GM19043 (cell line): ENCODE data around the gene SYCE3.

ENCODE experiments used
- ATAC-seq: cut with Tn5 transposase; IDR thresholded peaks from one replicate; pipeline ENCODE4 v1.9.1; 2021; ENCODE audit warnings: low read depth; ENCODE audit not compliant: unreplicated experiment

The SYCE3 gene

DNA sequence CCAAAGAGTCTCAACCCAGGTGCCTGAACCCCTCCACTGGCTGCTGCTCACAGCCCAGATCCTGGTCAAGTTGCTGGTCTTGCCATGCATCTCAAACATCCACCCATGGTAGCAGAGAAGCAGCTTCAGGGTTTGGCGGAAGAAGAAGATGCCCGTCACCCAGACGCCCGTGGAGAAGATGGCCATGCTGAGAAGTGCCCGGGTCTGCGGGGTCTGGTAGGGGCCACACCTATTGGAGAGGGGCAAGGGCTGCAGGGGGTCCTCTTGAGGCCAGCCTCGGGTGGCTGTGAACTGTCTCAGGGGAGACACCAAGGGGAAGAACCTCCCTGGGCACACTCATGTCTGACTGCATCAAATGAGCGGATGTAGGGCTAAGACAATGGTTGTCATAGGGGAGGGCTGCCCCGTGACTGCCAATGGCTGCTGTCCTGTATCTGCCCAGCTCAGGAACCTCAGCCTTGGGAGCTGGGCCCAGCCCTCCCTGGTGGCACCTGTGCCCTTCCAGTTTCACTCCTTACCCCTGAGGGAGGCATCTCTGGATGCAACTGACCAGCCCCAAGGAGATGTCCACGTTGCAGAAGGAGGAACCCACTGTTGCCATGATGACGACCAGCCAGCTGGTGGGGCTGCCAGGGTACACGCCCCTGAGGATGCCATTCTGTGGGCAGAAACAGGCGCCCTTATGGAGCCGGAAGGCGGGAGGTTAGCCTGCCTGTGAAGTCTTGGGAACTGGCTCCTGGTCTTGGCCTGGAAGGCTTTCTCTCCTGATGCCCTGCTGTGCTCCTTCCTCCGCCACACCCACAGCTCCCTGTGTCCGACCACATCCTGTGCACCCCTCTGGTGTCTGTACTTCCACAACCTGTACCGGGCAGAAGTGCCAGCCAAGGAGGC lies 14.3 kb upstream of the SYCE3 start:
- ATAC-seq: no peak

DNA sequence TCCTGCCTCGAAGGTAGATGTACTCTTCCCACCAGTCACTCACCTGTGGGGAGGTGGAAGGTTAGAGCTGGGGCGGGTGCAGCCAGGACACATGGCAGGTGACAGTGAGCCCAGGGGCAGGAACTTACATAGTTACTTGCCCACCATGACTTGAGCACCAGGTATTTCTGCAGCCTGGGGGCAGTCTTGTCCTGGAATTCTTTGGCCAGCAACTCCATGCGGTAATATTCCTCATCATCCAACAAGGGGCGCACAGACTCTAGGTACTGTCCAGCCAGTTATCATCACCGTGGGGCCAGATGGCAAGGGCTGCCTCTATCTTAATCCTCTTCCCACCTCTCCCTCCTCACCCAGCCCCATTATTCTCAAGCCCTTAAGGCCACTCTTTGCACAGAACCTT lies 13.4 kb upstream of the SYCE3 start:
- ATAC-seq: no peak

DNA sequence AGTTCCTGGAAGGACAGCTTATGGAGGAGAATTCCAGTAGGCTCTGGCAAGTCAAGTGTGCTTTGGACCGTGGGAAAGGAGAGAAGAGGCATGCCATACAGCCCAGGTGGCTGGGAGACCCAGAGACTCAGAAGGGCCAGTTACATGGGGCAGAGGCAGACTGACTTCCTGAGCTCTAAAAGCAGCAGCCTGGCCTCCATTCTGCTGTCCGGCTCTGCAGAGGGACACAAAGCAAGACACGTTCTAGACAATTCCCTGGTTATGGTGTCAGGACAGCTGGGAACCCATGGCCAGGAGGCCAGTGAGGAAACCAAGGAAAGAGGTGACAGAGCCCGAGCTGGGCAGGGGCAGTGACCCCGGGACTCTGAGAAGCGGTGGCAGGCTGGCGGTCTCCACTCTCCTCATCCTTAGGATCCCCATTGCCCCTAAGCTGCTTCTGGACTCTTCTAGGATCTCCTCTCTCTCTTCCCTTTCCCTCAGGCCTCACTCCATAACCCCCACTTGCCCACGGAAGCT lies 12.8 kb upstream of the SYCE3 start:
- no peak for ATAC-seq

DNA sequence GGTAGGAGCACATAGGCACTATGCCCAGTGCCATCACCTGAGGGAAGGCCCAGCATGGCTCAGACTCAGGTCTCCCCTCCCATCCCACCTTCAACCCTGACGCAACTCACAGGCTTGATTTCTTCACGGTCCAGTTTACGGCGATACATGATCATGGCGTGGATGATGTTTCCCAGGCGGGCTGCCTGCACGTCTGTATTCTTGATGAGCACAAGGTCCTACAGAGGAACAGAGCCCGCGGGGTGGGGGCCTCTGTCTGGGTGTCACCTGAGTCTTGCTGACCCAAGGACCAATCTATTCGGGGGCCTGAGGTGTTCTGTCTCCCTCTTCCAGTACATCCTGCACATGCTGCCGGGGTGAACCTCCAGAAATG lies 11.7 kb upstream of the SYCE3 start:
- no peak for ATAC-seq

DNA sequence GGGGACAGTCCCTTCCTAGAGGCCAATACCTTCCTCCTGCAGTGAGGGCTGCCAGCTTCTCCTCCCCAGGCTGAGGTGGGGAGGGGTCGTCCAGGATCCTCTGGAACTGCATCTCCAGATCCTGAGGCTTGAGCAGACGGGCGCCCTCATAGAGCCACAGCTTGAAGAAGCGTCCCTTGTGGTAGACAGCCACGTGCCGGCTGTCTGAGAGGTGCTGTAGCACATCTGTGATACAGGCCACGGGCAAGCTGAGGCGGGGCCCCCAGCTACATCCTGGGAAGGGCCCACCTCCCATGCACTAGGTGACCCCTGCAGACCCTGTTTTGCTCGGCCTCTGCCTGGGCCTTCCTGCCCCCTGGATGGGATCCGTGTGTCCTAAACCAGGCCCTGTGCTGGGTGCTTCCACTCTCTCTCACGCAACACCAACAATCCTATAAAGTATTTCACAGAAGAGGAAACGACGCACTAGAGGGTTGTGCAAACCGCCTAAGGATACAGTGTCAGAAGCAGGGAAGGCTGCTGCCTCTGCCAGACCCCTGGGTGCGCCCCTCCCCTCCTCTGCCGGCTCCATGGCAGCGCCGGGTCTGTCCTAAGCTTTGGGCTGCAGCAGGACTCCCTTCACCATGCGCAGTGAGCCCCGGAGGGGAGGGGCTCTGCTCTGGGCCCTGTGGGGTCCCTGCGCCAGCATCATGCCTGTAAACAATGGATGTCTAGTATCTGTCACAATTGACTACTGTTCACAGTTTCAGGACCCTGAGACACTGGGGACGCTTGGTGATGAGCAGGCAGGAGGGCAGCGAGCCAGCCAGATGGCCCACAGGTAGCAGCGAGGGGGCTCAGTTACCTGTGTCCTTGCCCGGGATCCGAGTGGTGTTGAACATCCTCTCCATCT lies 11.0 kb upstream of the SYCE3 start:
- no peak for ATAC-seq

DNA sequence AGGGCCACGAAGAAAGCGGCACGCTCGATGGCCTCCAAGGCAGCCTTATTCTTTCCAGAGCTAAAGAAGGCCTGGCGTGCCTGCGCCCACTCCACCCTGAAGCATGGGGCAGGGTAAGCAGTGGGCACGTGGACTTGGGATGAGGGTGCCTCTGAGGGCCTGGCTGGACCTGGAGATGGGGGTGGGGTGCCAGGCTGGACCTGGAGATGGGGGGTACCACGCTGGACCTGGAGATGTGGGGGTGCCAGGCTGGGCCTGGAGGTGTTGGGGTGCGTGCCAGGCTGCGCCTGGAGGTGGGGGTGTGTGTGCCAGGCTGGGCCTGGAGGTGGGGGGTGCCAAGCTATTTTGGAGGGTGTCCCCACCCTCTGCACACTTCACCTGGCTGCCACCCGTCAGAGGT lies 10.2 kb upstream of the SYCE3 start:
- no peak for ATAC-seq

DNA sequence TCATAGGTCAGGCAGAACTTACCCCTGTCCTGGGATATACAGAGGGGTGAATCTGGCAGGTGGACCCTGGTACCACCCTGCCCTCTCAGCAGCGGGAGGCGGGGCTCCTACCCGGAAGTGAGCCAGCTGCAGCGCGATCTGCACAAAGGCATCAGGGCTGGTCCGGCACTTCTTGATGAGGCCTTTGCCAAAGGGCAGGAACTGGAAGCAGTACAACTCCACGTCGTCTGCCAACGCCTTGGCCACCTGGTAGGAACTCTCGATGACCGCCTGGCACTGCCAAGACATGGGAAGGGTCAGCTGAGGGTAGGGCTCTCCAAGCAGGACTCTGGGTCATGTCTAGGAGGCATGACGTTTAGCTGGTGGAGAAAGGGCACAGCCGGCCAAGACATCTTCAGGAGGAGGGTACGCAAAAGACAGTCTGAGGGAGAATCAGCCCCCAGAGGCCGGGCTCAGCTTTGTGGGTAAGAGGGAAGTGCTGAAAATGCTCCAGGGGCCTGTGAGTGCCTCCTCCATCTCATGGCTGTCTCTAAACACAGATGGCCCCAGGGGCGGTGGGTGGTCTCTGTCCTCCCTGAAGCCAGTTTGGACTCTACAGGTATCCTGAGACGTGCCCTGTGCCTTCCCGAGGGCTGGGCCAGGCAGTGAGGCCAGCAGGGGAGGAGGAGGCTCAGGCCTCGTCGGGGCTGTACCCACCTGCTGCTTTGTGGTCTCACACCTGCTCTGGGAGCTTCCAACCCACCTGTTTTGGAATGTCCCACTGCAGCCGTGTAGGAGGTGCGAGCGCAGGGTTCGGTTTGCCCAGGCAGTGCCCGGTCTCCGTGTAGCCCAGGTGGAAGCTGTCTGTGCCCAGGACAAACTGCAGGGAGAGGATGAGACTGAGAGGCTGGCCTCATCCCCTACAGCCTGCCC lies 8.8 kb upstream of the SYCE3 start:
- no peak for ATAC-seq

DNA sequence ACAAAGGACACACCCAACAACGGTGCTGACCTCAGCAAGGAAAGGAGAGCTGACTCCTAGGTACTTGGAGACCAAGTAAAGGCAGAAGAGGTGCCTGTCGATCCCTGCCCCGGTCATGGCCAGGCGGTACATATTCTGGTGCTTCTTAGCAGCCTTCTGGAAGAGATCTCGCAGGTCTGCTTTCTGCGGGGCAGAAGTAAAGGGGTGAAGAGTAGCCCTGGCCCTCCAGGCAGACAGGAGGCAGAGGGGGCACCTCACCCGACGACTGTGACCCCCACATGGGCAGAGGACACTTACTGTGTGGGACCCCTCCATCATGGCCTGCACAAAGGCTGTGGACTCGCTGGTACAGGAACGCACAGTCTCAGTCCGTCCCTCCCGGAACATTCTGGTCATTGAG lies 8.1 kb upstream of the SYCE3 start:
- no peak for ATAC-seq

DNA sequence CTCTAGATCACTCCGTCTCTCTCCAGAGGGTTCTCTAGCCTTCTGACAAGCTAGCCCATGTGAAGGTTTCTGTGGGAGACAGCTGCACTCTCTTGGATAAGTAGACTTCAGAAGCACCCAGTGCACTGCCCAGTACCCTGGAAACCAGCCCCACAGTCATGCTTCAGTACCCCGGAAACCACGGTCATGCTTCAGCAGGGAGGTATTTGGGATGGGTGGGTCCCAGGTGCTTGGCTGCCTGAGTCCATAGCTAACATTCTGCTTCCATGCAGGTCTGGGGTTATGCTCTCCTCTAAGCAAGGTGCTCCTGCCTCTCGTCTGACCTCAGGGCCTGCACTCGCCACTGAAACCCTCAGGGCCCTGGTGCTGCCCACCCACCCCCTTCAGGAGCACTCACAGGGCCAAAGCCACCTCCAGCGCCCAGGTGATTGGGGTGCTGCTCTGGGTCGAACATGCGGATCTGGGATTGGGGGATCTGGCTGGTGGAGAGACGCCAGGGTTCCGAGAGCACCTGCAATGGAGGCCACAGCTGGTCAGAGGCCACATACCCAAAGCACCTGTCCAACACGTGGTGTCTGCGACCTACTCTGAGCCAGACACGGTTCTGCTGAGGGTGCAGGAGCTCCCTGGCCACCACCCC lies 7.3 kb upstream of the SYCE3 start:
- ATAC-seq: no peak

DNA sequence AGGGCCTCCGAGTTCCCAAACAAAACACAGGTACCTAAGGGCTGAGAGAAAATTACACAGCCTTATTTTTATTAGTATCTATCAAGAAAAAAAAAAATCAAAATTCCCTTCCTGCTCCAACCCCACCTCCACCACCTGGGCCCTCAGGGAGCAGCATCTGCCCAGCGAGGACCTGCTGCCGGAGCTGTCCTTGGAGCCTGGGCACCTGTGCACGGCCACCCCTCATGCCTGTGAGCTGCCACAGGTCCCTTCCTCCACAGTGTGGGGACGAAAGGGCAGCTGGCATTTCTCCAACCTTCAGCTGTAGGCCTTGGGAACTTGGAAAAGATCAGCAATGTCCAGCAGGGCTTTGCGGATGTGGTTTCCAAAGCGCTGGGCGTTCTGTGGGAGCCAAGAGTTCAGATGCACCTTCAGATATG lies 6.3 kb upstream of the SYCE3 start:
- ATAC-seq: no peak

DNA sequence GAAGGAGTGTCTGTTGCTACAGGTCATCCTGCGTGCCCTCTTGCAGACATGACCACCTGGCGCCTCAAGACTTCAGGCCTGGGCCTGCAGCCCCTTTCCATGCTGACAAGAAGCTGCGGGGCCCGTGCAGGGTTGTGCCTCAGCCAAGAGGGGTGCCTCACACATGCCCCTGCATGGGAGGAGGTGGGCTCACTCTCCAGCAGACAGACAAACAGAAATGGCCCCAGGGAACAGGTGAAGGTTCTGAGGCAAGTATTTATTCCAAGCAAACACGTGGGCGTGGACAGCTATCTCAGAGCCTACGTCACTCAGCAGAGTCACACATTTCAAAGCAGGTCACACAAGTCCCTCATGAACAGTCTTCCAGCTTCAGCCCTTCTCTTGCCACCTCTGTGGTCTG lies 5.9 kb upstream of the SYCE3 start:
- ATAC-seq: no peak

DNA sequence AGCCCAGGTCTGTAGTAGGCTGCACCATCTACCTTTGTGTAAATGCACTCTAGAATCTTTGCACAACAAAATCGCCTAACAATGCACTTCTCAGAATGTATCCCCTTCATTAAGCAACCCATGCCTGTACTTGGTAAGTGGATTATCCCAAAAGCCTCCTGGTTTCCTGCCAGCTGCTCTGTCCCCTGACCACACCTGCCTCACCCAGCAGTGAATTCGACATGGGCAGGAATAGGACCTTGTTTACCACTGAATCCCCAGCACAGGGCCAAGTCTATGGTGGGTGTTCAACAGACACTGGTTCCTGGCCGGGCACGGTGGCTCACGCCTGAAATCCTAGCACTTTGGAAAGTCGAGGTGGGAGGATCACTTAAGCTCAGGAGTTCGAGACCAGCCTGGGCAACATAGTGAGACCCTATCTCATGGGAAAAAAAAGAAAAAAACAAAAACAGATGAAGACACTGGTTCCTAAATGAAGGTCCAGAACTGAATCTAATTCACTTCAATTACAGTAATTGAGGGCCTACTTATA lies 5.1 kb upstream of the SYCE3 start:
- ATAC-seq: no peak

DNA sequence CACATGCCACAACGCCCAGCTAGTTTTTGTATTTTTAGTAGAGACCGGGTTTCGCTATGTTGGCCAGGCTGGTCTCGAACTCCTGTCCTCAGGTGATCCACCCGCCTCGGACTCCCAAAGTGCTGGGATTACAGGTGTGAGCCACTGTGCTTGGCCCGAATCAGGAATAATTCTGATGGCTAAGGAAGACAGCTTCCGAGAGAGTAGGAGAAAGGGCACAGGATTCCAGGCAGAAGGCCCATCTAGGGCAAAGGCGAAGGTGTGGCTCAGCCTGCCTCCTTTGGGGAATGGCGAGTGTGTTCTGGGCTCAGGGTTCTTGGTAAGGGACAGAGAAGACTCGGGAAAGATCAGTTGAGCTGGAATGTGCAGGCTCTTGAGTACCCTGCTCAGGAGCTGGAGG lies 1.6 kb upstream of the SYCE3 start:
- no peak for ATAC-seq

DNA sequence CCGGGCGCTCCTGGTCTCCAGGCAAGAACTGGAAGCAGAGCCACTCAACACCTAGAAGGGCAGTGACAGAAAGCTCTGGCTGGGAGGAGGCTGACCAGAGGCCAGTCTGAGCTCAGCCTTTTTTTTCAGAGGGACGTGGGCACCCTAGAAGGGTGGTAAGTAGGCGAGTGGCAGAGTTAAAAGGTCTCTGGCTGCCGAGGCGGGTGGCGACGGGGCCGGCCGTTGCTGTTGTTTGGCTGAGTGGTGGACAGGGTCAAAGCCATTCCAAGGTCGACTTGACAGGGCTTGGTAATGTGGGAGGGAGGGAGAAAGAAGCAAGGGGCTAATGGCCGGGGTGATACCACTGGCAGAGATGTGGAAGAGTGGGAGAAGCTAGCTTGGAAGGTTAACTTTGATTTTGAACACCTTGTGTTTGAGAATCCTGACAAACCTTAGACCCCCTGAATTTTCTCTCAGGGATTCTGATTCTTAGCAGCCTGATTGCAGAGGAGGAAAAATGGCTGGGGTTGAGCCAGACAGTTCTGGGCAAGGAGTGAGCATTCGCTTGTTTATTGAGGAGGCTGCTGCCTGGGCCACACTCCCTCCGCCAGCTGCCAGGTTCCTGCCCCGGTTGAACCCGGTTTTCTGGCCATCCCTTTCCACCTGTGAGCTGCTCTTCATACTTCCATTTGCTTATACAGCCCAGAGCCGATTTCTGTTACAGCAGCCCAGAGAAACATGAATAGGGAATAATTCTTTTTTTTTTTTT lies 868 bp upstream of the SYCE3 start:
- ATAC-seq: no peak

DNA sequence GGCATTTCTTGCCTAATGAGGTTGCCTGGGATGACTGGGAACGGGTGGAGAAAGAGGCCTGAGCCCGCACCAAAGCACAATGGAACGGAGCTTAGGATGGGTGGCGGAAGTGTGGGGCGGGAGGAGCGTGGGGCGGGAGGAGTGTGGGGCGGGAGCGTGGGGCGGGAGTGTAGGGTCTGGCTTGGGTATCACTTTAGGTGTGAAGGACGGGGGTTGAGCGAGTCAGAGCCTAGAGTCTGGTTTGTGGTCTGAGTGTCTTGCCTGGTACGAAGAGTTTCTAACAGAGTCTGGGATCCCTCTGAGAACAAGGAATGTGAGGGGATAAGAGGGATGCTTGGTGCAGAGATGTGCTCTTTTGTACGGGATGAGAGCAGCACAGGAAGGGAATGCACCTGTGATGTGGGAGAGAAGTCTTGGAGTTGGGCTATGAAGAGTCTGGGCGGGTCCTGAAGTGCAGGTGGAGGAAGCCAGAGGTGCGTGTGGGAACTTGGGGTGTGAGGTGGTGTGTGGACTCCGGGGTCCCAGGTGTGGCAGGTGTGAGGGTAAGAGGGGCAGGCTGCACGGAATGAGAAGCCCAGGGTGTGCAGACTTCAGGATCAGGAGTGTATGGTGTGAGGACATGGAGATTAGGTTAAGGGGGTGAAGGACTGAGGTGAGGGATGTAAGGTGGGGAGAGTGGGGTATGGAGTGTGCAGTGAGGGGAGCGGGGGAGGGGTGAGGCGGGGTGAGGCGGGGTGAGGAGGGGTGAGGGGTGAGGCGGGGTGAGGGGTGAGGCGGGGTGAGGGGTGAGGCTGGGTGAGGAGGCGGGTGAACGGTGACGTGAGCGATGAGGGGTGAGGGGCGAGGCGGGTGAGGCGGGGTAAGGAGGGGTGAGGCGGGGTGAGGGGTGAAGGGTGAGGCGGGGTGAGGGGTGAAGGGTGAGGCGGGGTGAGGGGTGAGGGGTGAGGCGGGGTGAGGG lies 1.0 kb downstream of the SYCE3 start:
- ATAC-seq: no peak

DNA sequence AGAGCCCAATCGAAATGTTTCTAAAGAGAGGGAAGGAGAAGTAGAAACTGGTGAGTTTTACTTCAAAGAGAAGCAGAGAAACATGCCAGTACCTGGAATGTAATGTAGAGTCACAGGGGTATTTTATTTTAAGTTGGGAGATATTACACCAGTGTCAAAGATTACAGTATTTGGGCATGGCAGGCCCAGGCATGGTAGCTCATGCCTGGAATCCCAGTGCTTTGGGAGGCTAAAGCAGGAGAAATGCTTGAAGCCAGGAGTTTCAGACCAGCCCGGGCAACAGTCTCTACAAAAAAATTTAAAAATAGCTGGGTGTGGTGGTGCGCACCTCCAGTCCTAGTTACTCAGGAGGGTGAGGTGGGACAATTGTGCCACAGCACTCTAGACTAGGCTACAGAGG lies 2.7 kb downstream of the SYCE3 start:
- no peak for ATAC-seq

DNA sequence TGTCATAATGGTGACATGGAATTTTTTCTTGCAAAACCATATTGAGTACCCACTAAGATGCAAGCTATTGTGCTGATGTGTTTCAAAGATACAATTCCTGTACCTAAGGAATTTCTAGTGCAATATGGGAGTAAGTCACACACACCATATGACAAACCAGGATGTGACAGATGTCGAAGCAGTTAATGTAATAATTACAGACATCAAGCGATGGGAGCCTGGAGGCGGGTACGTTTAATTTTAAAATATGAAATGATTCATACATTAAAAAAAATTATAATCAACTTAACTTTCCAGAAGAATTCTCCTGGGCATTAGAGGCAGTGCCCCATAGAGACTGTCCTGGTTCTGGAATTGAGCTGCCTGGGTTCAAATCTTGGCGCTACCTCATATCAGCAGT lies 6.0 kb downstream of the SYCE3 start:
- no peak for ATAC-seq

DNA sequence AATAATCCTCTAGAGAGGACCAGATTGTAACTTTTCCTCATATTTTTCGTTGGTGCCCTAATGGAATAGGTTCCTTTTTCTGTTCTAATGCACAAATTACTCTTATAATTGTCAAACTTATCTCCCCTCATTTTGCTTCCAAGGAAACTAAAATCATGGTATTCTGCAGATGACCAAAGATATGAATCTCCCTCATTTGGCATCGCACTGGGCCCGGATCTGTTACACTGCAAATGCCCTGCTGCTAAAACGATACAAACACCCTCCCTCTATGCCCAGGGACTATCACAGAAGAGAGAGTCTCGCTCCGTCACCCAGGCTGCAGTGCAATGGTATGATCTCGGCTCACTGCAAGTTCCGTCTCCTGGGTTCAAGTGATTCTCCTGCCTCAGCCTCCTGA lies 9.4 kb downstream of the SYCE3 start:
- ATAC-seq: no peak
